Fibroblast of skin of abdomen (primary cell): ENCODE results near the gene ABCG5. TPM values are rescaled to one million over a fixed set of nuclear protein-coding genes. Genes with fewer than 3 reads are reported as not detected.

Experiments used
- DNase-seq: peaks from one replicate; pipeline ENCODE4 v3.0.0-alpha.2; 2013
- polyA plus RNA-seq, 2 experiments: library from polyadenylated mRNA; unstranded; fragments of 120-200 nt; gene quantifications; one replicate each; pipeline ENCODE4 v1.2.1, GENCODE V29; 2013; ENCODE audit not compliant: insufficient read length in 2 of 2

ABCG5 gene
- not detected for polyA plus RNA-seq (2013, experiment 1 of 2; ENCODE audit: insufficient read length)
- not detected for polyA plus RNA-seq (2013, experiment 2 of 2; ENCODE audit: insufficient read length)

DNA sequence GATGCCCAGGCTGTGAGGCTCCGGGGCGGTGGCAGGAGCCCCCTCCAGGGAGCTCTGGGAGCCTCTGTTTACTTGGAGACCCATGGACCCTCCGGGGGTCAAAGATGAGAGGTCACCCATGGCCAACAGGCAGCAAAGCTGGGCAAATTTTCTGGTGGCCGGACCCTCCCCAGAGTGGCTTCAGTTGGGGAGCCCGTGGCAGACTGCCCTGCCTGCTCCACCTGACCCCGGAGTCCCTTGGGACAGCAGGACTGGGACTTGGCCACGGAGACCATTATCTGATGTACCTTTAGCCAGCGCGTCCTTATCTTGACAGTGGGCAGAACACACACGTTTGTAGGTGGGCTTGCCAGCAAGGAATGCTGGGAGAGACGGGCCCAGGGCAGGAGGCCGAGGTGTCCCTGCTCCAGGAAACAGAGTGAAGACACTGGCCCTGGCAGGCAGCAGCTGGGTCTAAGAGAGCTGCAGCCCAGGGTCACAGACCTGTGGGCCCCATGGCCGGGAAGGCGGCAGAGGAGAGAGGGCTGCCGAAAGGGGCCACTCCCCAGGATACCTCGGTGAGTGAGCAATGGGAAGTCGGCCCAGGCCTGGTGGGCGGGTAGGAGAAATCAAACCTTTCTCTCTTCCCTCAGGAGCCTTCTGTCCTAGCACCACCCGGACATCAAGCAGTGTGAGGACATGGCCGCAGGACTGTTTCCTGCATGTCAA lies at the start of gene ABCG5, which contains the start of gene ABCG8:
Gene ABCG5 (minus strand): TSS at position 280 of the 708 bp plus-strand sequence. CDS start 160 bp downstream, at position 120.
Gene ABCG8 (plus strand): TSS at position 412 of the 708 bp plus-strand sequence. CDS start 83 bp downstream, at position 495.
- no peak for DNase-seq

- no peak for DNase-seq
These were observed 48.5 kb upstream of the ABCG5 start for GRCh38 chr2:43887176-43887575.

DNA sequence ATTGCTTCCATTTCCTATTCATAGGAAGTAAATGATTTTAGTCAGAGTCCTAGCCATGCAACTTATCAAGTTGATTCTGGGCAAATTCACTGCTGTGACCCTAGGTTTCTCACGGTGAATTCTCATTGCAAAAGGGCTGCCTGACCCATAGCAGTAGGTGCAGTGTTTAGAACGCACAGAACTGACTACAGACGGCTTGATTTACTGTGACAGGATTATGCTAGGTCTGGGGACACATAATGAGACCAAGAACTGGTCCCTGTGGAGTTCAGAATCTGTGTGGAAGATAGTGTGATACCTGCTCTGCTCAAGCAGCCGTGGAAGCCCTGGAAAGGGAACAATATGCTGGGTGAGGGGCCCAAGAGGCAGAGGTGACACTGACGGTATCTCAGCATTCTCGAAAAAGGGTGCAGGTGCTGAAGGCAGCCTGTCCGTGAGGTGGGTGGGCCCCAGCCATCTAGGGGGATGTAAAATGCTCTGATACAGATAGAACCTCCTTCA lies 46.5 kb upstream of the ABCG5 start:
- no peak for DNase-seq

DNA sequence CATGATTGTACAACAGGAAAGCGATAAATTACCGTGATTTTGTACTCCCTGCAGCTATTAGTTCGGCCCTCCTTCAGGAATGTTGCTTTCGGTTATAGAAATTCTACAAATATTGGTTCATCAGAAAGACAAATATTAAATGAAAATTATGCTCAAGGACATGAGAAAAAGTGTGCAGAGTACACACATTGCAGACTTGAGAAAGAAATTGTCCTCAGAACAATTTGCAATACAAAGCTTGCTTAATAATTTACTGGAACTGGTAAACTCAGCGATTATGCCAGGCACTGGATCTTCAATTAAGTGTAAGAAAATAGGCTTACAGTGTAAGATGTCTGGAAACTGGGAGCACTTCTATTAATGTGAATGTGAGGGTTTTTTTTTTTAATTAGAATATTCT lies 46.0 kb upstream of the ABCG5 start:
- DNase-seq, result no peak

DNA sequence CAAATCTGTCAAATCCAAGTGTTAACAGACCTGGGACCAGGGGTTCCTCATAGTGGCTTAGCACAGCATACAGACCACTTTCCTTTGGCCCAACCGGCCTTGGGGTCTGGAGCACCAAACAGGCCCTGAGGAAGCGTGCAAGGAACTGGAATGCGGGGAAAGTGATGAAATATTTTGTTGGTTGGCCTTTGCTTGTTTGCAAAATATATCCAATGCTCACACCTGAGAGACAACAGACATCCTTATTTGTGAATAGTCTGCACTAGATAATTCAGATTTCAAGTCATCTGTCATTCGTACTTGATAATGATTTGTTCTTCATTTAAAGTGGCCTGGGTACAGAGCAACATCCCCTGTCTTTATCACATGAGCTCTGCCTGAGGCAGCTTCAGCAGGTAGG lies 43.7 kb upstream of the ABCG5 start:
- no peak for DNase-seq

DNA sequence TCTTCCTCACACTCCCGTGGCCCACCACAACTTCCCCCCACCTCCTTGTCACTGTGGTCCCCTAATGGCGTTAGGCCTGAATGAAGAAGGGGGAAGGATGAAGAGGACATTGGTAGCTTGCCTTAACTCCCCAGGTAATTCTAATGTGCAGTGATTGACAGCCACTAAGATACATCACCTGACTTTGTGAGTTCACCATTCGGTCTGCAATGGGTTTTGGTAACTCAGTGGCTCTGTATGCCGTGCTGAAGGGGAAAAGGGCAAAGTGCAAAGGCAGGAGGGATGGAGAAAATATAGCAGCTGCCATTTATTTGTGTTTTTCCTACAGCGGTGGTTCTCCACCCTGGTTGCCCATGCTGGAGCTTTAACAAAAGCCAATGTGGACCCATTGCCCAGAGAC lies 42.3 kb upstream of the ABCG5 start:
- DNase-seq, result no peak

- no peak for DNase-seq
These were observed 41.8 kb upstream of the ABCG5 start for GRCh38 chr2:43880471-43880870.

DNA sequence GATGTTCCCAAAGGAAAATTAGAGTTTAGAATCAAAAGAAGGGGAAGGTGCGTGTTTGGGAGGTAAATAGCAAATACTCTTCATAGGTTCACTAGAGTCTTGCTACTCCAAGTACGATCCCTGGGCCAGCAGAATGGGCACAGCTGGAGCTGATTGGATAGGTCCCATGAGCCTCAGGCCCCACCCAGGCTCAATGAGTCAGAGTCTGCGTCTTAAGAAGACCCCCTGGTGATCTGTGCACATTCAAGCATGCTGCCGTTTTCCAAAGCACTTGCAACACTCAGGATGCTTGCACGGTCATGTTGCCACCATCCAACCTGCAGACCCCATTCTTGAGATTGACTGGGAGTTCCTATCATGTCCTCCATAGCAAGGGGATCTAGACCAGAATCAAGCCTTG lies 40.6 kb upstream of the ABCG5 start:
- peak; percentile 4 for DNase-seq

DNA sequence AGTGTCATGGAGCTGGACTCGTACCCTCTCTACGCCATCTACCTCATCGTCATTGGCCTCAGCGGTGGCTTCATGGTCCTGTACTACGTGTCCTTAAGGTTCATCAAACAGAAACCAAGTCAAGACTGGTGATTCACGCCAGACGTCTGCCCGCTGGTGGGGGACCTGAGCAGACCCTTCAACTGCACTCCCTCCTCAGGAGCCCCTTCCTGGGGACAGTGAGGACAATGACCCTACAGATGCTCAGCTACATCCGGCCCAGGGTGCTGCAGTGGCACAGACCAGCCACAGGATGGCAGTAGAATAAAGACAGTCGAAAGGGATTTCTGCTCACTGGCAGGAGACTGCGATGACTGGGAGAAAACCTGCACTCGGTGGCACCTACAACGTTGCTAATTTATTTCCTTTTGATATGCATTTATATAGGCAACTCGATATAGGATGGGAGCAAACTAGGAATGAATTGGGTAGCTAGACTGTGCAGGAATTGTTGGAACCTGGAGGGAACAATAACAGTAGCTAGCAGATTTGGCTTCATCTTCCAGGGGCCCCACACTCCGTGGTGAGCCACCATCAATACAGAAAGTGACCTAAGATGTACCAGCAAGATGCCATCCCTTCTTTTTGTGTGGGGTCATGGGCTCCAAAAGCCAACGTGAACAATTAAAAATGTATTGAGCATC lies 39.3 kb upstream of the ABCG5 start:
- DNase-seq, result peak; percentile 37

DNA sequence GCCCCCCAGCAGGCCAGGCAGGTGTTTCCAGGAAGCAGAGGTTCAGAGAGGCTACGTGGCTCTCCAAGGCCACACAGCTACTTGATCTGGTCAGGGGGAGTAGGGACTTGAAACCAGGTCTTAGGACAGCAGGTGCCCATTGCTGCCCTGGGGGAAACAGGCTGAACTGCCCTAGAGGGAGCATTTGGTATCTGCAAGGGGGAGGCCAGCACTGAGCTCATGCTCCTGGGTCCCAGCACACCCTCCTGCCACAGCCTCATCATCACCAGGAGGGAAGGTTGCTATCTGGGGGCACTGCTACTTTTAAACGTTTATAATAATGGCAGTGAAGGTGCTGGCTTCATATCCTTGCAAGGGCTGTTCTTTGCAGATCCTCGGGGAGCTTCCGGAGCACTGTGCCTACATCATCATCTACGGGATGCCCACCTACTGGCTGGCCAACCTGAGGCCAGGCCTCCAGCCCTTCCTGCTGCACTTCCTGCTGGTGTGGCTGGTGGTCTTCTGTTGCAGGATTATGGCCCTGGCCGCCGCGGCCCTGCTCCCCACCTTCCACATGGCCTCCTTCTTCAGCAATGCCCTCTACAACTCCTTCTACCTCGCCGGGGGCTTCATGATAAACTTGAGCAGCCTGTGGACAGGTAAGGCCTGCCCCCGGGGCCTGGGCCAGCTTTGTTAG lies 36.3 kb upstream of the ABCG5 start:
- DNase-seq, result no peak

- DNase-seq, result no peak
These were observed 33.5 kb upstream of the ABCG5 start for GRCh38 chr2:43872151-43872550.

- DNase-seq, result no peak
These were observed 16.7 kb upstream of the ABCG5 start for GRCh38 chr2:43855292-43855691.

DNA sequence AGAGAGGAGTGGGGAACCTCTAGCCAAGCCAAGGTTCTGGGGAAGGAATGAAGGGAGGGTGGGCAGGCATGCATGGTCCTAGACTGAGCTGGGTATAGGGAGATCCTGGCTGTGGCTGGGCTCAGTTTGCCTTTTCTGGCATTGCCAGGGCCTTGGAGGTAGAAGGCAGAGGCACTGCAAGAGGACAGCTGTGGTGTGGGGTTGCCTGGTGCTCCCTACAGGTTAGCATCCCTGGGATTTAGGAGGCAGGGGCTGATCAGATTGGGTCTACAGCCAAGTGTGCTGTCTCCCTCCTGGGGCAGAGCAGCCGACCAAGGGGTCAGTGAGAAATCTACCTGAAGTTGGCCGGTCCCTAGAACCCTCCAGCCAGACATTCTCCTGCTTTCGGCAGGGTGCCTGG lies 16.0 kb upstream of the ABCG5 start:
- DNase-seq, result no peak

DNA sequence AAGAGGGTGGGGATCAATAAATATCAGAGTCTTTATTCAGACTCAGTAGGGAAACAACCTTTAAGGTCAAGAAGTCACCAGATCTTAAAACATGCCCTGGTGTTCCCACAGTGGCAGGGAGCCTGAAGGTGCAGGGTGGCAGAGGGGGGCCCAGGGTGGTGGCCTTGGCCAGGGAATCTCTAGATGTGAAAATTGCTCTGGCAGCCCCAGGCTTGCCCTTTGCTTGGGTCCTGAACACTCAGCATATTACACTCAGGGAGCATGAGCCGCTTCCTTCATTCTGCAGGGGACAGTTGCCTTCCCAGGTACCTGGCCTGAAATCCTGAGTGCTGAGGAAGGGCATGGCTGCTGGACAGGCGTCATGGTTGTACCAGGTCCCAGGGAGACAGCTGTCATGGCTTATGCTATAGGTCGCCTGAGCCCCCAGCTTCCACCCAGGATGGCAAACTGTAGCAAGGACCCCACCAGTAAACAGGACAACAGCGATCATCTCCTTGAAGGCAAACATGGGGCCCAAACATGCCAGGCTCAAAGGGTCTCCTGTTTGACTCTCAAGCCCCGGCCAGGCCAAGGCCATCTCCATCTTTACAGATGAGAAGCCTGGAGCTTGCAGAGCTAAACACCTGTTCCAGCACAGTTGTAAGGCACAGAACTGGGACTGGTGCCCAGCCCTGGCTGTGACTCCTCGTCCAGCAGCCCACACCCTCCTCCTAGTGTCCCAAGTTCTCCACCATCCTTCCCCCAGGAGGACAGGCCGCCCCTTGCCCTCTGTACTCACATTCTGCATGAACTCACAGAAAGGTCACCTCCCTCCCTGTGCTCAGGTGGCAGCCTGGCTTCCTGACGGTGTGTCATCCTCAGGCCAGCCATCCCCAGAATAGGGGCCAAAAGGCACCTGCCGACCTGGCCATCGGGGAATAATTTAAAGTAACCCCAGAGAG lies 14.8 kb upstream of the ABCG5 start:
- DNase-seq, result no peak

DNA sequence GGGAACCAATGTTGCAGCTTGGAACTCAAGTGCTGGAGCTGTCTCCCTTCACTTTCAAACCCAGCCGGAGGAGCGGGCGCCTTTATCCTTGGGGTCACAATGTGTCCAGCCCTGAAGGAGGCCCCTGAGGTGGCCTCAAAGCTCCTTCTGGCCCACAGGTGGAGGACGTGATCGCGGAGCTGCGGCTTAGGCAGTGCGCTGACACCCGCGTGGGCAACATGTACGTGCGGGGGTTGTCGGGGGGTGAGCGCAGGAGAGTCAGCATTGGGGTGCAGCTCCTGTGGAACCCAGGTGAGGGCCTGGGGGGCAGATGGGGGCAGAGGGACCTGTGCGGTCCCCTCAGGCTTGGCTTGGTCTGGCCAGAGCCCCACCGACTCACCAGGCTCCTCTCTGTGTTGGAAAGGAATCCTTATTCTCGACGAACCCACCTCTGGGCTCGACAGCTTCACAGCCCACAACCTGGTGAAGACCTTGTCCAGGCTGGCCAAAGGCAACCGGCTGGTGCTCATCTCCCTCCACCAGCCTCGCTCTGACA lies 13.6 kb upstream of the ABCG5 start:
- no peak for DNase-seq

DNA sequence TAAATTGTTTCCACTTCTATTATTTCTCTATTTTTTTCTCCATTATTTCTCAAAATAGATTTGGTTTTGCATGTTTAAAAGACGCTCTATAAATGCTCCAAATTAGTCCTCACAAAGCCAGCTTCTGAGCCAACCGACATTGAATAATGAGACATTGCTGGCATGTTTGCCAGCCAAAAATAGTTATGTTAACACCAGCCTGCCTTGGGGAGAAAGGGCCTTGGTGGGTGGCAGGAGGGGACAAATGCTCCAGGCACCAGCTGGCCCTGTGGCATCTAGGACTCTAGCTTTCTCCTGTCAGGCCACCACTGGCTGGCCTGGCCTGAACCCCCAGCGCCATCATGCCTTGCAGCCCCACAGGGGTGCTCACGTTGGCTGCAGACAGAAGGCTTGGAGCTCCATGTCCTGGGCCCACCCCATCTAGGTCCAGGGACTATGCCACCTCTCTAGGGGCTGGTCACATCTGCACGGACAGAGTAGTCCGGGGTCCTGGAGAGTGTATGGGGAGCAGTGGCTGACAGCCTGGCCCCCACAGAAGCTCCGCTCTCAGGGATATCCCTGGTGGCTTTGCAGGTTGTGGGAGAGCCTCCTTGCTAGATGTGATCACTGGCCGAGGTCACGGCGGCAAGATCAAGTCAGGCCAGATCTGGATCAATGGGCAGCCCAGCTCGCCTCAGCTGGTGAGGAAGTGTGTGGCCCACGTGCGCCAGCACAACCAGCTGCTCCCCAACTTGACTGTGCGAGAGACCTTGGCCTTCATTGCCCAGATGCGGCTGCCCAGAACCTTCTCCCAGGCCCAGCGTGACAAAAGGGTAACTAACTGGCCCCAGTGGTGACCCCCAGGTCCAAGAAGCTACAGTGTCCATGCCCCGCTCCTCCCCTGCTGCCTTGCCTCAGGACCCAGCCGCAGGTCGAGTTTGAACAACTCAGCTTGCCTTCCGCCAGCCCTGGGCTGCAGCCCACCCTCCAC lies 12.7 kb upstream of the ABCG5 start:
- no peak for DNase-seq

GRCh38 chr2:43848214-43848613 lies 9.6 kb upstream of the ABCG5 start:
- DNase-seq, result no peak

GRCh38 chr2:43846140-43846793 lies 7.6 kb upstream of the ABCG5 start:
- DNase-seq, result no peak

- no peak for DNase-seq
These were observed 6.5 kb upstream of the ABCG5 start for GRCh38 chr2:43845181-43845580.

DNA sequence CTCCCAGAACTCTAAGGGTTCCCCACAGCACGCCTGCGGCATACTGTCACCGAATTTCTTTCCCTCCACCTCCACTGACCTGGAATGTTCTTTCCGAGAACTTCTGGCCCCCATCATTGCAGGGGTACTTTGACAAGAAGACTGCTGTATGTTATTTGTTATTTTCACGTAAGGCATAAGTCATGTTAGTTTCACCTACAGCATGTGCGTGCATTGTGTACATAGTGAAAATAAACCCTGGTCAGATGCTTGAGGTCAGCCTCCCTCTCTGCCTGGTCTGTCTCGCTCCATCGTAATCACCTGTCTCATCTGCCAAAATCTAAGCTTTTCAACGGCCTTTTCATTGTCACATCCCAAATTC lies 4.2 kb upstream of the ABCG5 start:
- DNase-seq, result no peak
